Measurements from ENCODE around the gene TACR1. TPM values are rescaled to one million over a fixed set of nuclear protein-coding genes. Genes with fewer than 3 reads are reported as not detected.

TACR1 gene
- total RNA-seq, 2 experiments from 2014 or later, result not detected

GRCh38 chr2:75022516-75022915 lies 176.8 kb downstream of the TACR1 start:
- Mint-ChIP-seq H3K27ac (no peak overlapping the region), H3K4me1 (no peaks in the 10 kb centered on the region), H3K36me3 (ENCODE audit: low read depth) (no peaks in the 10 kb centered on the region), H3K27me3 (no peaks in the 10 kb centered on the region), H3K4me3 (no peak overlapping the region), H3K9me3 (no peaks in the 10 kb centered on the region)
- CTCF ChIA-PET, result no interaction called here
- no peak for DNase-seq
- POLR2A ChIA-PET, result no interaction called here

- ChIA-PET CTCF (interaction anchor here (1.2 kb wide), 1 partner anchor 10 kb away, joined by 3 read pairs; no protein-coding TSS in a partner anchor), POLR2A (no interaction called here)
- DNase-seq, result no peak
- no peaks in the 10 kb centered on the region for H3K36me3 Mint-ChIP-seq (ENCODE audit: low read depth)
- H3K27ac Mint-ChIP-seq, result no peak overlapping the region
- H3K4me3 Mint-ChIP-seq, result no peak overlapping the region
- H3K27me3 Mint-ChIP-seq, result no peaks in the 10 kb centered on the region
- H3K9me3 Mint-ChIP-seq, result no peaks in the 10 kb centered on the region
- H3K4me1 Mint-ChIP-seq, result no peaks in the 10 kb centered on the region
Observed at GRCh38 chr2:75021672-75022071, 177.6 kb downstream of the TACR1 start.

- Mint-ChIP-seq H3K27me3 (no peaks in the 10 kb centered on the region), H3K27ac (no peak overlapping the region), H3K4me3 (no peak overlapping the region), H3K9me3 (peaks cover 2% of the 10 kb centered on the region), H3K4me1 (no peaks in the 10 kb centered on the region), H3K36me3 (ENCODE audit: low read depth) (no peaks in the 10 kb centered on the region)
- DNase-seq, result no peak
- POLR2A ChIA-PET, result no interaction called here
- CTCF ChIA-PET, result interaction anchor here (1.0 to 1.2 kb wide), 2 partner anchors 8 to 20 kb away, joined by 3 read pairs; no protein-coding TSS in a partner anchor
Observed at GRCh38 chr2:75020476-75020875, 178.8 kb downstream of the TACR1 start.

GRCh38 chr2:75019790-75020189 lies 179.5 kb downstream of the TACR1 start:
- Mint-ChIP-seq H3K27me3 (no peaks in the 10 kb centered on the region), H3K27ac (no peak overlapping the region), H3K4me3 (no peak overlapping the region), H3K36me3 (ENCODE audit: low read depth) (no peaks in the 10 kb centered on the region), H3K9me3 (peaks cover 2% of the 10 kb centered on the region), H3K4me1 (no peaks in the 10 kb centered on the region)
- CTCF ChIA-PET, result interaction anchor here (1.0 kb wide), 1 partner anchor 21 kb away, joined by 3 read pairs; no protein-coding TSS in a partner anchor
- POLR2A ChIA-PET, result no interaction called here
- DNase-seq, result no peak

DNA sequence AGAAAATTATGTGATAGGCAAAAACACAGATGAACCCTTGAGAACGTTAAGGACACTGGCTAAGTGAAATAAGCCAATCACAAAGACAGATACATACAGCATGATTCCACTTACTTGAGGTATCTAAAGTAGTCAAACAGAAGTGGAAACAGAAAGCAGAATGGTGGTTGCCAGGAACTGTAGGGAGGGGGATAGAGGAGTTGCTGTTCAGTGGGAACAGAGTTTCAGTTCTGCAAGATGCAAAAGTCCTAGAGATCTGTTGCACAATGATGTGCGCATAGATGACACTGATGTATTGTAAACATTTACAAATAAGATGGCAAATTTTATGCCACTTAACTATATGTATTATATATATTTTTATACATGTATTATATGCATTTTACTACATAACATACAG lies 181.2 kb downstream of the TACR1 start:
- no peaks in the 10 kb centered on the region for H3K27me3 Mint-ChIP-seq
- DNase-seq, result no peak
- ChIA-PET POLR2A (no interaction called here), CTCF (no interaction called here)
- no peak overlapping the region for H3K27ac Mint-ChIP-seq
- no peaks in the 10 kb centered on the region for H3K4me1 Mint-ChIP-seq
- peaks cover 2% of the 10 kb centered on the region for H3K9me3 Mint-ChIP-seq
- no peak overlapping the region for H3K4me3 Mint-ChIP-seq
- H3K36me3 Mint-ChIP-seq (ENCODE audit: low read depth), result no peaks in the 10 kb centered on the region

DNA sequence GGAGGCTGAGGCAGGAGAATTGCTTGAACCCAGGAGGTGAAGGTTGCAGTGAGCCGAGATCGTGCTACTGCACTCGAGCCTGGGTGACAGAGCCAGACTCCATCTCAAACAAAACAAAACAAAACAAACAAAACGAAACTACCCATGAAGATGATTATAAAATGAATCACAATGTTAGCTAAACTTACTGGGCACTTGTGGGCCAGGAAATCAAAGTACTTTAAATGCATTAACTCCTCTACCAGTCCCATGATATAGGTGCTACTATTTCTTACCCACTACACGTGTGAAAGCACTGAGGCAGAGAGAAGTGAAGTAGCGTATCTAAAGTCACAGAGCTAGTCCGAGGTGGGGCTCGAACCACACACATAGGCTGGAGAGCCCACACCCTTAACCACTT lies 187.2 kb downstream of the TACR1 start:
- DNase-seq, result no peak
- Mint-ChIP-seq H3K27me3 (no peaks in the 10 kb centered on the region), H3K36me3 (ENCODE audit: low read depth) (no peaks in the 10 kb centered on the region), H3K4me3 (no peak overlapping the region), H3K9me3 (peaks cover 2% of the 10 kb centered on the region), H3K27ac (no peak overlapping the region), H3K4me1 (no peaks in the 10 kb centered on the region)
- ChIA-PET CTCF (interaction anchor here (1.3 to 1.4 kb wide), 2 partner anchors 9 to 26 kb away, joined by 3 read pairs; no protein-coding TSS in a partner anchor), POLR2A (no interaction called here)

DNA sequence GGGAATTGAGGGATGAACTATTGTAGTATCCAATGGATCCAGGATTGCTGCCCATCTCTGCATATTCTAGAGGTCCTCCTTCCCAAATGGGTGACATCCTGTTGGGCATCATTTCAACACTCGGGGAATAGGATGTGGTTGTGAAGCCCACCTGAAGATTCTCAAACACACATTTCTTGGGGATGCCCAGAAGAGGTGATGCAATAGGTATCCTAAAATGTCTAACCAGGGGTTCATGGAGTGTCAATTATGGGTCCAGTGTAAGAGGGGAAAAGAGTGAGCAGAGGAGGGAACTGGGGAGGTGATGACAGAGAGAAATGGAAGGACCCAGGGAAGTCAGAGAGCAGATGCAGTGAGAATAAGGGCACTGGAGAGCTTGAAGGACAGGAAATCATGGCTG lies 188.7 kb downstream of the TACR1 start:
- Mint-ChIP-seq H3K27ac (no peak overlapping the region), H3K9me3 (peaks cover under 1% of the 10 kb centered on the region), H3K4me1 (no peaks in the 10 kb centered on the region), H3K27me3 (no peaks in the 10 kb centered on the region), H3K36me3 (ENCODE audit: low read depth) (no peaks in the 10 kb centered on the region), H3K4me3 (no peak overlapping the region)
- POLR2A ChIA-PET, result no interaction called here
- DNase-seq, result no peak
- CTCF ChIA-PET, result no interaction called here

- H3K27ac Mint-ChIP-seq, result no peak overlapping the region
- ChIA-PET POLR2A (no interaction called here), CTCF (interaction anchor here (1.0 kb wide), 1 partner anchor 8 kb away, joined by 3 read pairs; no protein-coding TSS in a partner anchor)
- no peaks in the 10 kb centered on the region for H3K27me3 Mint-ChIP-seq
- no peaks in the 10 kb centered on the region for H3K4me1 Mint-ChIP-seq
- H3K4me3 Mint-ChIP-seq, result no peak overlapping the region
- H3K9me3 Mint-ChIP-seq, result no peaks in the 10 kb centered on the region
- no peak for DNase-seq
- no peaks in the 10 kb centered on the region for H3K36me3 Mint-ChIP-seq (ENCODE audit: low read depth)
Observed at GRCh38 chr2:75007819-75008218, 191.5 kb downstream of the TACR1 start.

DNA sequence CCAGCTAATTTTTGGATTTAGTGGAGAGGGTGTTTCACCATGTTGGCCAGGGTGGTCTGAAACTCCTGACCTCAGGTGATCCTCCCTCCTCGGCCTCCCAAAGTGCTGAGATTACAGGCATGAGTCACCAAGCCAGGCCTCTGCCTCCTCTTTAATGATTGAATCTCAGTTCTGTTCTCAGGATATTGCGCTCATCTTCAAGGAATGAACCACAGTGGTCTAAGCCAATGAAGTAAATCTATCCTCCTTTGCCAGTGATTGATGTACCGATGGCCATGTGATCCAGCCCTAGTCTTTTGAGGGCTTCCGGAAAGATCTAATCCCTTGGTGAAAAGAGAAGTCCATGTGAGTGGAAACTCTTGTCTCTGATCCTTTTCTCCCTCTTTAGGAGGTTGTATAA lies 192.3 kb downstream of the TACR1 start:
- H3K36me3 Mint-ChIP-seq (ENCODE audit: low read depth), result no peaks in the 10 kb centered on the region
- H3K4me3 Mint-ChIP-seq, result no peak overlapping the region
- H3K4me1 Mint-ChIP-seq, result no peaks in the 10 kb centered on the region
- no peaks in the 10 kb centered on the region for H3K9me3 Mint-ChIP-seq
- H3K27ac Mint-ChIP-seq, result no peak overlapping the region
- POLR2A ChIA-PET, result no interaction called here
- CTCF ChIA-PET, result no interaction called here
- no peak for DNase-seq
- H3K27me3 Mint-ChIP-seq, result no peaks in the 10 kb centered on the region

GRCh38 chr2:75006041-75006440 lies 193.3 kb downstream of the TACR1 start:
- CTCF ChIA-PET, result no interaction called here
- Mint-ChIP-seq H3K27ac (no peak overlapping the region), H3K36me3 (ENCODE audit: low read depth) (no peaks in the 10 kb centered on the region), H3K4me3 (no peak overlapping the region), H3K4me1 (no peaks in the 10 kb centered on the region), H3K27me3 (no peaks in the 10 kb centered on the region), H3K9me3 (no peaks in the 10 kb centered on the region)
- POLR2A ChIA-PET, result no interaction called here
- no peak for DNase-seq

- no peaks in the 10 kb centered on the region for H3K27me3 Mint-ChIP-seq
- no peak for DNase-seq
- H3K27ac Mint-ChIP-seq, result no peak overlapping the region
- H3K4me3 Mint-ChIP-seq, result no peak overlapping the region
- no peaks in the 10 kb centered on the region for H3K4me1 Mint-ChIP-seq
- H3K36me3 Mint-ChIP-seq (ENCODE audit: low read depth), result no peaks in the 10 kb centered on the region
- no peaks in the 10 kb centered on the region for H3K9me3 Mint-ChIP-seq
- POLR2A ChIA-PET, result no interaction called here
- CTCF ChIA-PET, result interaction anchor here (0.6 to 1.2 kb wide), 2 partner anchors 12 to 381 kb away, joined by 3 to 4 read pairs; no protein-coding TSS in a partner anchor
Observed at GRCh38 chr2:75003773-75004172, 195.5 kb downstream of the TACR1 start.

DNA sequence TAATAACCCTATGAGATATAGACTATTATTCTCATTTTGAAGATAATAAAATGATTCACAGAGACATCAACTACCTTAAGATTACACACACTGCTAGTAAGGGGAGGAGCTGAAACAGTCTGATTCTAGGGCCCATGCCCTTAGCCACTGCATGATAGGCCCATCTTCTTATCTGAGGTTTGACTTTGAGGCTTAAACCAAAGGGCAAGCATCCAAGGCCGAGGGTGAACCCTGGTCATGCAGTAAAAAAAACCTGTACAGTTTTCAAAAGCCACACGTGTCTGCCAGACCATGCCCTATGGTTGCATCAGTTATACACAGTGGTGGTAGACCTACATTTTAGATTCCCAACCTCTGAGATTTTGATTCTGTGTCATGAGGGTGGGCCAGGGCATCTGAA lies 196.0 kb downstream of the TACR1 start:
- Mint-ChIP-seq H3K4me3 (no peak overlapping the region), H3K4me1 (no peaks in the 10 kb centered on the region), H3K9me3 (peaks cover 2% of the 10 kb centered on the region), H3K27ac (no peak overlapping the region), H3K36me3 (ENCODE audit: low read depth) (no peaks in the 10 kb centered on the region), H3K27me3 (no peaks in the 10 kb centered on the region)
- POLR2A ChIA-PET, result no interaction called here
- DNase-seq, result no peak
- CTCF ChIA-PET, result interaction anchor here (0.6 kb wide), 1 partner anchor 381 kb away, joined by 4 read pairs; no protein-coding TSS in a partner anchor

GRCh38 chr2:75002007-75002406 lies 197.3 kb downstream of the TACR1 start:
- CTCF ChIA-PET, result no interaction called here
- Mint-ChIP-seq H3K27ac (no peak overlapping the region), H3K4me1 (no peaks in the 10 kb centered on the region), H3K36me3 (ENCODE audit: low read depth) (peaks cover 2% of the 10 kb centered on the region), H3K27me3 (no peaks in the 10 kb centered on the region), H3K9me3 (peaks cover 4% of the 10 kb centered on the region), H3K4me3 (no peak overlapping the region)
- POLR2A ChIA-PET, result no interaction called here
- no peak for DNase-seq

GRCh38 chr2:74999468-74999867 lies 199.9 kb downstream of the TACR1 start:
- peaks cover 4% of the 10 kb centered on the region for H3K9me3 Mint-ChIP-seq
- no peak overlapping the region for H3K4me3 Mint-ChIP-seq
- H3K4me1 Mint-ChIP-seq, result no peaks in the 10 kb centered on the region
- CTCF ChIA-PET, result interaction anchor here (1.0 kb wide), 1 partner anchor 9 kb away, joined by 3 read pairs; no protein-coding TSS in a partner anchor
- no peak overlapping the region for H3K27ac Mint-ChIP-seq
- POLR2A ChIA-PET, result no interaction called here
- peaks cover 2% of the 10 kb centered on the region for H3K36me3 Mint-ChIP-seq (ENCODE audit: low read depth)
- no peak for DNase-seq
- no peaks in the 10 kb centered on the region for H3K27me3 Mint-ChIP-seq
